Measurements from ENCODE around the gene CHCHD3.
"Not testable (repeated sequence)": the region's sequence is repeated elsewhere in the genome, so short reads cannot be mapped to it uniquely, and the experiment has no call there.

CHCHD3 gene

DNA sequence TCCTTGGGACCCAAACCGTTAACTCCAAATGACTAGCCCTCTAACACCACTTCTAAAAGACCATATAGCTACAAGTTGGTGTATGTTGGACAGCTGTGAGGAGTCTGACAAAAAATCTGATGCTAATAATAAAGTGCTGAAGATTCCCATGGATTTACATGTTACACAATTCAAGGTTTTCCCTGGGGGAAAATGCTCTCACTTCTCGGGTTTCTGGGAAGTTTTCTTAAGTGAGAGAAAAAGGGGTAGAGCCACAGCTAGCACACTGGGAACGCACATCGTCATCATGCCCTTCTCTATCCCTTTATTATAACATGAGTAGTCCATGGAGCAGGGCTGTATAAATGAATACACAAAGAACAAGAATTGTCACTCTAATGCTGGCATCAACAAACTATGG, 162.1 kb downstream of the CHCHD3 start:
- TF ChIP-seq, protein P1, sequence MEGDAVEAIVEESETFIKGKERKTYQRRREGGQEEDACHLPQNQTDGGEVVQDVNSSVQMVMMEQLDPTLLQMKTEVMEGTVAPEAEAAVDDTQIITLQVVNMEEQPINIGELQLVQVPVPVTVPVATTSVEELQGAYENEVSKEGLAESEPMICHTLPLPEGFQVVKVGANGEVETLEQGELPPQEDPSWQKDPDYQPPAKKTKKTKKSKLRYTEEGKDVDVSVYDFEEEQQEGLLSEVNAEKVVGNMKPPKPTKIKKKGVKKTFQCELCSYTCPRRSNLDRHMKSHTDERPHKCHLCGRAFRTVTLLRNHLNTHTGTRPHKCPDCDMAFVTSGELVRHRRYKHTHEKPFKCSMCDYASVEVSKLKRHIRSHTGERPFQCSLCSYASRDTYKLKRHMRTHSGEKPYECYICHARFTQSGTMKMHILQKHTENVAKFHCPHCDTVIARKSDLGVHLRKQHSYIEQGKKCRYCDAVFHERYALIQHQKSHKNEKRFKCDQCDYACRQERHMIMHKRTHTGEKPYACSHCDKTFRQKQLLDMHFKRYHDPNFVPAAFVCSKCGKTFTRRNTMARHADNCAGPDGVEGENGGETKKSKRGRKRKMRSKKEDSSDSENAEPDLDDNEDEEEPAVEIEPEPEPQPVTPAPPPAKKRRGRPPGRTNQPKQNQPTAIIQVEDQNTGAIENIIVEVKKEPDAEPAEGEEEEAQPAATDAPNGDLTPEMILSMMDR (IDR thresholded peaks at IDR 0.05), result no peak
- DNase-seq (ENCODE audit: low spot score), result no peak
- Histone ChIP-seq H3K4me3 (no peak overlapping the region), H3K27ac (no peak overlapping the region)

DNA sequence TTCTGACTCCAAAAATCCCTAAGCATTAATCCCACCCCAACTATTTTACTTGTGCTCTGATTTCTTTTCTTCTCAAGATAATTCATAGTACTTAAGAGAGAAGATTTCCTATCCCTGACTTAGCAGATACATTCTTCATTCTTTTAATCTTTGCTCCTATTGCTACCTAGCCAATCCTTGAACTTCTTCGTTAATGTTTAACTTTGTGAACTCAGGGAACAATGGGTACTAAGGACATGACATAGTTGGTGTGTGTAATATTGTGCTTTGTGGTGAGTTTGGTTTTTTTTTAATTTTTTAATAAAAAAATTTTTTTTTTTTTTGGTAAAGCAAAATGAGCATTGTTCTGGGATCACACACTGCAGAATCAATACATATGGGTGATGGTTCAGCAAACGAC, 166.2 kb downstream of the CHCHD3 start:
- Histone ChIP-seq H3K27ac (no peak overlapping the region), H3K4me3 (no peak overlapping the region)
- DNase-seq (ENCODE audit: low spot score), result no peak
- TF ChIP-seq, protein P1 (IDR thresholded peaks at IDR 0.05), result no peak

DNA sequence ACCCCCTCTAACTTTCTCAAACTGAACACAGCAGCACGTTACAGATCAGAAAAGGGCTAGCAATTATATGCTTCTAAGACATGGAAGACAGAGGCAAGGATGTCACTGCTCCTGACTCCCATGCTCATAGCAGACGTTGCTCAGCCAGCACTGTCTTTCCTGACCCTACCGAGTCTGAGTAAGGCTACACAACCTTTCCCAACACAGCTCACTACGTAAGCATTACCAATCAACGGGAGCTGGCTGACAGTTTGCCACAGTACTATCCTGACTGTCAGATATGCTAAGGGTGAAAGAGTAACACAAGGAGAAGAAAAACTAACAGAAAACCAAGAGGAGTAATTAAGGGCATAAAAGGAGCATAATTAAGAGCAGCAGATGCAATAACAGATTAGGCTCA, 171.2 kb downstream of the CHCHD3 start:
- Histone ChIP-seq H3K27ac (no peak overlapping the region), H3K4me3 (no peak overlapping the region)
- no peak for DNase-seq (ENCODE audit: low spot score)
- TF ChIP-seq, protein P1 (IDR thresholded peaks at IDR 0.05), result no peak

DNA sequence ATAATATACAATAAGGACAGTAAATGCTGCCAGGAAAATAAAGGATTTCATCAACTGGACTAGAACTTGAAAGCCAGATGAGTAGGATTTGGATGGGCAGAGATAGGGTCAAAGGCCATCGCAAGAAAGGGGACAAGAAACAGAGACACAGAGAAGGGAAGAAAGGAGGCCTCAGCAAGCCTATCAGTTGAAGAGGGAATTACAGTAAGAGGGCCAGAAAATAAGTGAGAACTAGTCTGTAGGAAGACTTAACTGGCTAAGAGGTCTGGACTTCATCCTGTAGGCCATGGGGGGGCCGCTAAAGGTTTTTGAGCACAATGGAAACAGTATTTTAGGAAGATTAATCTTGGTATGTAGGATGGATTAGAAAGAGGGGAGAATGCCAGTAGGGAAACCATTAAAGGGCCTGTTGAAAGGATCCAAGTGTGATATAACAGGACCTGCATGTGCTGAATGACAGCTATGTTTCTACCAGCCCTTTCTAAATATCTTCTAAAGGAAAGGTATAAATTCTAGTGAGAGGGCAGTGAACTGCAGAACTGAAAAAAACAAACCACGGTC, 174.4 kb downstream of the CHCHD3 start:
- DNase-seq (ENCODE audit: low spot score), result no peak
- no peak overlapping the region for H3K27ac ChIP-seq
- no peak overlapping the region for H3K4me3 ChIP-seq
- TF ChIP-seq, protein P1 (IDR thresholded peaks at IDR 0.05), result no peak

DNA sequence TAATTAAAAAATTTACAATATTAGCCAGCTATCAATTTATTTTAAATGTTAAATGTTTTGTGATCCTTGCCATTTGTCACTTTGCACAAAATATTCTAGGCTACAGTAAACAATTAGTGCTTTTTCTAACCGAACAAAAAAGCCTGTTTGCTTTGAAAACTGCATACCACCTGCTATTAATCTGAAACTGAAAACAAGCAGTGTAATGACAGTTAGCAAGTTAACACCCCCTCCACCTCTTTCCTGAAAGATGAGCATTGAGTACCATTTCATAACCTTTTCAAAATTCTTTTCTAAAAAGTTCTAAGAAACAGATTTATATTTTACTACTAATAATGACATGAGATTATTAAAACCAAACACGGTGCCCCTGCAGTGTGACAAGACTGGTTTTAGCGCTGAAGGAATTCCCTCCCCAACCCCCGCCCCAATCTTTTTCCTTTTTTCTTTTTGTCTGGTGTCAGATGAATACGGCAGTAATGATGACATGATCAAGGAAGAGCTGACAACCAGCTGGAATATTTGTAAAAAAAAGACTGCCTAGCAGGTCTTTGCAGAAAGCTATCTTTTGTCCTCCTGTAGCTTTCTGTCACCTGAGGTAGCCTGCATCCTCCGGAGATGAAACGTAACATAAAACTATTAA, 175.6 kb downstream of the CHCHD3 start:
- H3K27ac ChIP-seq, result no peak overlapping the region
- TF ChIP-seq, protein P1 (IDR thresholded peaks at IDR 0.05), result no peak
- H3K4me3 ChIP-seq, result no peak overlapping the region
- no peak for DNase-seq (ENCODE audit: low spot score)

DNA sequence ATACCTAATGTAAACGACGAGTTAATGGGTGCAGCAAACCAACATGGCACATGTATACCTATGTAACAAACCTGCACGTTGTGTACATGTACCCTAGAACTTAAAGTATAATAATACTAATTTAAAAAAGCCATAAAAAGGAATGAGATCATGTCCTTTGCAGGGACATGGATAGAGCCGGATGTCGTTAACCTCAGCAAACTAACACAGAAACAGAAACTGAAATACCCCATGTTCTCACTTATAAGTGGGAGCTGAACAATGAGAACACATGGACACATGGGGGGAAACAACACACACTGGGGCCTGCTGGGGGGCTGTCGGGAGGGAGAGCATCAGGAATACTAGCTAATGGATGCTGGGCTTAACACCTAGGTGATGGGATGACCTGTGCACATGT, 176.8 kb downstream of the CHCHD3 start:
- not testable (repeated sequence) for DNase-seq (ENCODE audit: low spot score); H3K27ac ChIP-seq; H3K4me3 ChIP-seq

DNA sequence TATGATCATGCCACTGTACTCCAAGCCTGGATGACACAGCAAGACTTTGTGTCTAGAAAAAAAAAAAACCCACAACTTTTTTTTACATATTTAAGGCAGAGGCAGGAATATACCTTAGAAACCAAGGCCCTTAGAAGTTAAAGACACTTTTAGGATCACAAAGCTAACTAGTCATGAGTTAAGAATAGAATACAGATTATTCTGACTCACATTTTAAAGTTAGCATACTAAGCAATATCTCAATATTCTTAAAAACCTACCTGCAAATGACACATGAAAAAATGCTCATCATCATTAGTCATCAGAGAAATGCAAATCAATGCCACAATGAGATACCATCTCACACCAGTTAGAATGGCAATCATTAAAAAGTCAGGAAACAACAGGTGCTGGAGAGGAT, 177.7 kb downstream of the CHCHD3 start:
- no peak overlapping the region for H3K4me3 ChIP-seq
- no peak for DNase-seq (ENCODE audit: low spot score)
- TF ChIP-seq, protein P1 (IDR thresholded peaks at IDR 0.05), result no peak
- no peak overlapping the region for H3K27ac ChIP-seq

DNA sequence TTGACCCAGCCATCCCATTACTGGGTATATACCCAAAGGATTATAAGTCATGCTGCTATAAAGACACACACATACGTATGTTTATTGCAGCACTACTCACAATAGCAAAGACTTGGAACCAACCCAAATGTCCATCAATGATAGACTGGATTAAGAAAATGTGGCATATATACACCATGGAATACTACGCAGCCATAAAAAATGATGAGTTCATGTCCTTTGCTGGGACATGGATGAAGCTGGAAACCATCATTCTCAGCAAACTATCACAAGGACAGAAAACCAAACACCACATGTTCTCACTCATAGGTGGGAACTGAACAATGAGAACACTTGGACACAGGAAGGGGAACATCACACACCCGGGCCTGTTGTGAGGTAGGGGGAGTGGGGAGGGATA, 179.6 kb downstream of the CHCHD3 start:
- DNase-seq (ENCODE audit: low spot score); H3K27ac ChIP-seq; H3K4me3 ChIP-seq: not testable (repeated sequence)
